AG08395 (cell line): ENCODE data around the gene SLC6A6.
"Not testable (repeated sequence)": the region's sequence is repeated elsewhere in the genome, so short reads cannot be mapped to it uniquely, and the experiment has no call there.

Experiments used
- DNase-seq: peaks from one replicate; pipeline ENCODE4 v3.0.0; 2012; ENCODE audit warnings: mixed read lengths, low spot score

SLC6A6 gene

DNA sequence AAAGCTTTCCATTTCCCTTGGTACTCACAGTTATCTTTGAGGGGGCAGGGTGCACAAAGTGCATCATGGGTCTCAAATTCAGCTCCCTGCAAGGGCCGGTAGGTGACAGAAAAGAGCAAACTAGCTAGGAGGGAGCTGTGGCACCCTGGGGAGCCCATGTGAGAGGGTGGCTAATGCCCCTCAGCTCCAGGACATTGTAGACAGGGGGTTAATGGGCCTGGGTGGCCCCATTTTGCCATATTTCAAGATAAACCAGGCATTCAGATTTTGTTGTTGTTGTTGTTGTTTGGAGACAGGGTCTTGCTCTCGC lies 3.7 kb upstream of the SLC6A6 start:
- no peak for DNase-seq

- no peak for DNase-seq
Observed at GRCh38 chr3:14401692-14402303, 608 bp upstream of the SLC6A6 start.

GRCh38 chr3:14403619-14404155 lies 1.3 kb downstream of the SLC6A6 start:
- peak; percentile 43 for DNase-seq

- no peak for DNase-seq
Observed at GRCh38 chr3:14404186-14404585, 1.8 kb downstream of the SLC6A6 start.

DNA sequence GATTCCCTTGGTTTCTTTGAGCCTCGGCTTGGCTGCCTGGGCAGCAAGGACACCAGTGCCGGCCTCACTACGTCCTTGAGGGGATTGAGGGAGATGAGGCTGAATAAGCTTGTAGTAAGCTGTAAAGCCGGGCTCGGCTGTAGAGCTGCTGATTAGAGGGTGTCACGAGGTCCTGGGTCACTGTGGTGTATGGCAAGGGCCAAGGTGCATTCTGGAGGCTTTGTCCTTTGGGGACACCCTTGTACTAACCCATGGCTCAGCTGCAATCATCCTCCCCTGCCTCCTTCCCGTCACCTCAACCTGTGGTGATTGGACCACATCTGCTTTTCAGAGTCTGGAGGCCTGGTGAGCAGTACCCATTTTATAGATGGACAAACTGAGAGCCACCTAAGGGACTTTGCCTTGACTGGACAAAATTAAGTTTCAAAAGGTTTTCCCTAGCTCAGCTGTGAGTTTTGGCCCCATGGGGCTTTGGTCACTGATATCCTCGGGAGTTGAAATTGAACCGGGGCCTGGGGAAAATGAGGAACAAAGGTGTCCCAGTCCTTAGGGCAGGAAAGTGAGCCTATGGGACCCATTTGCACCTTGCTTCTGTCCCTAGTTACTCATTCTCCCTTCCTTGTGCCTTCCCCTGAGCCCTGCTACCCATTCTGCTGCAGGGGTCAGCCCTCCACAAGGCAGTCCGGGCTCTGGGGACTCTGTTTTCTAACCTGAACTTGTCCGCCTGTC lies 2.4 kb downstream of the SLC6A6 start:
- DNase-seq: no peak

DNA sequence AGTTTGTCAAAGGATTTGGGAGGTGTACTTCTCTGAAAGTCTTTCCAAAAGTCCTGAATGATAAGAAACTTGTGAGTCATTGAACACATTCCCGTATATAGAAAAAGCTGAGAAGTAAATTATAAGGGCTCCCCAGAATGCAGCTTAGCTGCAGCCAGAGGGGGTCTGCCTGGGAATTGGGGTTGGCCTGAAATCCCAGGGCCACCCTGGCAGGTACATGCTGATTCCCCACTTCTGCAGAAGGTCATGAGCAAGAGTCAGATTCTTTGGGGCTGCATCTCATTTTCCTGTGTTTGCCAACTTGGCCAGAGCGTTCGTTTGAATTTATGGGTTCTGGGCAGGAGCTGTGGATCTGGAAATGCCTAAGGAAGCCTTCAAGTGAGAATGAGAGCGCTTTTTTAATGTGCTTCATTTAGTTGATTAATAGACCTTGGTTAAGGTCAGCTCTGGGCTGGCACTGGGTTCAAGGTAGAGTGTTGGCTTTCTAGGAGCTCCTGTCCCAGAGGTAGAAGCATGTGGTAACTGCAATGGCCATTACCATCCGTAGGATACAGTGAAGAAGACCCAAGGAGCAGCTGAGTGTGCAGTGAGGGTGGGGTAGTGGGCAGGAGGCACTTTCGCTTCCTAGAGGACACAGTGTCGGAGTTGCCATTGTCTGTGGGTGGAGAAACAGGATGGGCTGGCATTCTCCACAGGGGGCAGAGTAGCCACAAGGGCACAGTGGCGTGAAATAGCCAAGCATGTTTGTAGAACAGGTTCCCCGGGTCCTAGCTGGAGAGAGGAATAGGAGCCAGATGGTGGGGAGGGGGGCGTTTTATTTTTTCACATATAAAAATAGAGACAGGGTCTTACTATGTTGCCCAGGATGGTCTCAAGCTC lies 3.2 kb downstream of the SLC6A6 start:
- DNase-seq: no peak

DNA sequence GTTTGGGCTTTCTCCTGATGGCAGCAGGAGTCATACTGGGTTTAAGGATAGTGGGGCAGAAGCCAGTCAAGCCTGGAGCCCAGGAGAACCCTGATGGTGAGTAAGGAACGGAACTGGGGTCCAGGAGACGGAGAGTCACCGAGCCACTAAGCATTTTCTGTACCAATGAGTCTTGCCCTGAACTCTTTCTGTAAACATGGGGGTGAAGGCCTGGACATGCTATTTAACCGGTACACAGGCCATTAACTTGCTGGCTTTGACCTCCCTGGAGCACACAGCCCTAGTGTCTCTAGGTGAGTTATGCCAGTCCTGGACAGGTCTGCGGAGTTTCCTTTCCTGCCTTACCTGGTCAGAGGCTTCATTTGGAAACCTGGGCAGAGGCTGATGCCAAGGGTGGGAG lies 3.9 kb downstream of the SLC6A6 start:
- DNase-seq: no peak

DNA sequence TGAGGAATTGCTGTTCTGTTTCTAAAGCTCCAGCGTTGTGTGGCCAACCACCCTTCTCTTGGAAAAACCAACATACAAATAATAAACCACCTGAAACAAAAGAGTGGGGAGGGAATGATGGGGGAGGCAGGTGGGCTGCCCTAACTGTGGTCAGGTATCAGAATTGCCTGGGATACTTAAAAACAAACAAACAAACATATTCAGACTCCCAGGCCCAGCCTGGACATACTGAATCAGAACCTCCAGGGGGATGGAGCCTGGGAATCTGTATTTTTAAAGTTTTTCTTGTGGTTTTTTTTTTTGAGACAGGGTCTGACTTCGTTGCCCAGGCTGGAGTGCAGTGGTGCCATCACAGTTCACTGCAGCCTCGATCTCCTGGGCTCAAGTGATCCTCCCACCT lies 4.4 kb downstream of the SLC6A6 start:
- no peak for DNase-seq

DNA sequence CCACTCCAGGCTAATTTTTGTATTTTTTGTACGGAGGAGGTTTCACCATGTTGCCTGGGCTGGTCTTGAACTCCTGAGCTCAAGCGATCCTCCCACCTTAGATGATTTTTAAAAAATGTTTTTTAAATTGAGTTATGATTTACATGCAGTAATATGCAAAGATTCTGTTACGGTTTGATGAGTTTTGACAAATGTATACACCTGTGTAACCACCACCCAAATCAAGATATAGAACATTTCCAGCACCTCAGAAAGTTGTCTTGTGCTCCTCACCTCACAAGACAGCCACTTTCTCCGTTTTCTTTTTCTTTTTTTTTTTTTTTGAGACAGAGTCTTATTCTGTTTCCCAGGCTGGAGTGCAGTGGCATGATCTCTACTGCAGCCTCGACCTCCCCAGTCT lies 4.8 kb downstream of the SLC6A6 start:
- no peak for DNase-seq

DNA sequence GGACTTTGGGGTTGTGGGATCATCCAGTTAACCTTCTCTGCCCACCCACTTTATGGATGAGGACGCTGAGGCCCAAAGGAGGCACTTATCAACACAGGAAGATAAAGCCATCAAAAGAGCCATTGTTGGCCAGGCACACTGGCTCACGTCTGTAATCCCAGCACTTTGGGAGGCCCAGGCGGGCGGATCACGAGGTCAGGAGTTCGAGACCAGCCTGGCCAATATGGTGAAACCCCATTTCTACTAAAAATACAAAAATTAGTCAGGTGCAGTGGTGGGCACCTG lies 7.3 kb downstream of the SLC6A6 start:
- not testable (repeated sequence) for DNase-seq

GRCh38 chr3:14410106-14410502 lies 7.7 kb downstream of the SLC6A6 start:
- DNase-seq: no peak

- DNase-seq: peak; percentile 92
Observed at GRCh38 chr3:14410503-14411165, 8.2 kb downstream of the SLC6A6 start.

GRCh38 chr3:14411166-14411526 lies 8.7 kb downstream of the SLC6A6 start:
- no peak for DNase-seq

DNA sequence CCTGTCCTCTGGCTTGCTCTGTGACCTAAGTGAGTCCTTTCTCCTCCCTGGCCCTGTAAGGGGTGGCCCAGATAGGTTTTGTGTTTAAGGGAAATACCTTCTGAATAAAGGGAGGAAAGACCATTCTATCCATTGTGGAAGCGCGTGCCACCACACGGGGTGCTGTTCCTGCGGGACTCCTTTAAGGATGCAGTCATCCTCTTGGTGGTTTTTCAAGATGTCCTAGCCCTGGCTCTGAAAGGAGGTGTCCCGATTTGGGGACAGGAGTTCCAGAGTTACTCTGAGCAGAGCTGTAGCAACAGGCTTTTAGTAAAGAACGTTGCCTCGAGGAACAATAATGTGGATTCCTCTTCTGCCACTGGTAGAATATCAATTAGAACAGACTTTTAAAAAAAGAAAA lies 9.6 kb downstream of the SLC6A6 start:
- DNase-seq: no peak

GRCh38 chr3:14412831-14413380 lies 10.5 kb downstream of the SLC6A6 start:
- no peak for DNase-seq

- DNase-seq: no peak
Observed at GRCh38 chr3:14413381-14414071, 11.1 kb downstream of the SLC6A6 start.

- DNase-seq: no peak
Observed at GRCh38 chr3:14414846-14415464, 12.5 kb downstream of the SLC6A6 start.

GRCh38 chr3:14415501-14415900 lies 13.1 kb downstream of the SLC6A6 start:
- DNase-seq: peak; percentile 75

DNA sequence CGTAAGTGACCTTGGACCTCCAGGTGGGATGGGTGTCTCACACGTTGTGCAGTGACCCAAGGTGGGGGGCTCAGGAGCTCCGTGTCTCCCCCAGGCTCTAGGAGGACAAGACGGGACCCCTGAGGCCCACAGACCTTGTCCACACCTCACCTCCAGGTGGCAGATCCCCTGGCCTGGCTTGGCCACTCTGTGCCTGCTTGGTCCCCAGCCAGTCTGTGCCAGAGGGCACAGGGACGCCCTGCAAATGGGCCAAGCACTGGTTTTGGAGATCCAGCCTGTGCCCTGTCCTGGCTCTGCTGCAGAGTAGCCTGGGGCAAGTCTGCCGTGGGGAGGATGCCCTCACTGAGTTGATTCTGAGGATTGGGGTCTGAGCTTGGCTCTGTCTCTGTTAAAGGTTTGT lies 14.0 kb downstream of the SLC6A6 start:
- DNase-seq: no peak

GRCh38 chr3:14418296-14419250 lies 16.2 kb downstream of the SLC6A6 start:
- DNase-seq: no peak
